ENCODE data around the gene EPS8L3. TPM values are rescaled to one million over a fixed set of nuclear protein-coding genes. Genes with fewer than 3 reads are reported as not detected.
A peak's percentile ranks its signal among the peaks of the same experiment; 100 is the strongest.

The EPS8L3 gene
- total and polyA plus RNA-seq, 9 of the 15 experiments (the other 6 are each of a cell fraction or from before 2014, with no cell fraction given): 0.09 to 0.42 (median 0.14) TPM; not detected in 5

DNA sequence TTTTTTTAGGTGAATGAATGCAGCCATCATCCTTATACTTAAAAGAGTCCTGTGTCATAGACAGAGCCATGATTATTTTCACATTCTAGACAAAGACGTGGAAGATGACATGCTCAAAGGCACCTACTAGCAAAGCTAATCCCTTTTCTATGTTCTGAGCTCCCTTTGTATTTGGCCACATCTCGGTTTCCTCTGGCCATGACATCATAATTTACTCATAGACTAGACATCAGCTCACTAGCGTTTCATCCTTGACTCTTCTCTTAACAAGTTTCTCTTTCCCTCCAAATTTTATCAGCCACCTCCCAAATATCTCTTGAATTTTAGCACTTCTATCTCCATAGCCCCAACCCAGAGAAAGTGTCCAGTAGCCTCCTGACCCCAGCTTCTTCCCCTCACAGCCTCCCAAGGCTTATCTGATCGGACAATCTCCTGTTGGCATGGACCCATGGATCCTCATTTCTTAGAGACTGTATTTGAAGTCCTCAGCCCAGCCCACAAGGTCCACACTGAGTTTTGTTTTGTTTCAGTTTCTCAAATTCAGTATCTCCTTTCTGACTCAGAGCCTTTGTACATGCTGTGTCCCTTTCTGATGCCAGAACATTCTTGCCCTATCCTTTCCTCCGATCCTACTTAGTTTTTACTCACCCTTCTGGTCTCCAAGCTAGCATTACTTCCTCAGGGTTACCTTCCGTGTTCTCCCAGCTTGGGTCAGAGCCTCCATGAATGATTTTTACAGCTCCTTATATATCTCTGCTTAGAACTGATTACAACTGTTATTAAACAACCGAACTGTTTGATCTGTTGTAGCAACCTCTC lies 33.0 kb upstream of the EPS8L3 start (continued):
- peak; percentile 52; the same call in 1 of the 2 replicates for TF ChIP-seq MGA (IDR thresholded peaks at IDR 0.05)
- 0 out of 2 replicates have a peak, but pooled peaks have one; percentile 56 for TF ChIP-seq GATAD2A (IDR thresholded peaks at IDR 0.05)
- no peak for TF ChIP-seq CREB1 (IDR thresholded peaks at IDR 0.05)
- TF ChIP-seq CREB1 (CRISPR knock-in tag; IDR thresholded peaks at IDR 0.05): peak; percentile 26; the same call in 1 of the 2 replicates
- TF ChIP-seq ZNF197 (CRISPR knock-in tag; IDR thresholded peaks at IDR 0.05; ENCODE audit: low read depth): 0 out of 2 replicates have a peak, but pooled peaks have one; percentile 35
- 0 out of 2 replicates have a peak, but pooled peaks have one; percentile 16 for TF ChIP-seq RFX5 (IDR thresholded peaks at IDR 0.05; ENCODE audit: low read depth, low read length)
- no peak for TF ChIP-seq KDM5B (IDR thresholded peaks at IDR 0.05; ENCODE audit: insufficient replicate concordance, low read depth, low read length)
- no peak for TF ChIP-seq RHOXF2B (CRISPR knock-in tag; conservative IDR thresholded peaks at IDR 0.05)
- TF ChIP-seq BCOR (IDR thresholded peaks at IDR 0.05): no peak
- TF ChIP-seq GABPA (tag; conservative IDR thresholded peaks at IDR 0.05; ENCODE audit: low read depth): 0 out of 2 replicates have a peak, but pooled peaks have one; percentile 13
- TF ChIP-seq ETV5 (CRISPR knock-in tag; IDR thresholded peaks at IDR 0.05; ENCODE audit: low read depth): no peak
- no peak for TF ChIP-seq ZNF445 (CRISPR knock-in tag; IDR thresholded peaks at IDR 0.05; ENCODE audit: low read depth)
- peak; percentile 16; the same call in 1 of the 2 replicates for TF ChIP-seq CXXC5 (CRISPR knock-in tag; IDR thresholded peaks at IDR 0.05)
- TF ChIP-seq L3MBTL2 (IDR thresholded peaks at IDR 0.05): peak; percentile 77; the same call in 1 of the 2 replicates
- TF ChIP-seq ZNF175 (CRISPR knock-in tag; IDR thresholded peaks at IDR 0.05; ENCODE audit: low read depth): 0 out of 2 replicates have a peak, but pooled peaks have one; percentile 30
- no peak for TF ChIP-seq PRPF4 (IDR thresholded peaks at IDR 0.05; ENCODE audit: insufficient read depth, low read depth, low read length, poor library complexity, severe bottlenecking)
- TF ChIP-seq SMAD4 (CRISPR knock-in tag; conservative IDR thresholded peaks at IDR 0.05): peak; percentile 25; the same call in 1 of the 2 replicates
